Endothelial cell of umbilical vein (primary cell): ENCODE results near the gene MMP24. TPM values are rescaled to one million over a fixed set of nuclear protein-coding genes. Genes with fewer than 3 reads are reported as not detected.

Source experiments
- BruUV-seq: library from RNA; stranded (reverse); fragments of 400-500 nt; replicated peaks from 2 replicates; lab custom pipeline; 2021; lab: Mats Ljungman, UMichigan
- CTCF ChIA-PET: fragments of 300-600, 350-600 bp; sonication (Branson Sonifier 250); formaldehyde crosslinking; loops from one replicate; lab custom pipeline; 2021; ENCODE audit warnings: antibody characterized with exemption, inconsistent platforms; lab: Charles Lee
- POLR2A ChIA-PET: fragments of 300-600, 350-600 bp; sonication (Branson Sonifier 250); formaldehyde crosslinking; loops from one replicate; lab custom pipeline; 2021; ENCODE audit warnings: antibody characterized with exemption, inconsistent platforms; lab: Charles Lee
- DNase-seq: peaks from one replicate; pipeline ENCODE4 v3.0.0-alpha.2; 2011; ENCODE audit warnings: low read depth, low spot score
- FAIRE-seq: peaks from 2 replicates; lab custom pipeline; 2011; peaks lifted over from hg19 to GRCh38; lab: Jason Lieb, UNC
- H2AFZ ChIP-seq: 2 replicates; pipeline ENCODE4 v1.6.0; 2012; ENCODE audit warnings: low read depth, low read length, control low read depth, inconsistent platforms
- H3K27ac ChIP-seq: 2 replicates; pipeline ENCODE4 v1.5.1; 2011; ENCODE audit warnings: low read depth, mild to moderate bottlenecking, control low read depth, low read length, moderate library complexity; ENCODE audit not compliant: insufficient read depth
- H3K27me3 ChIP-seq, 2 experiments: 2 replicates each; pipeline versions ENCODE4 v1.6.0 to v1.6.1; 2011; ENCODE audit warnings: low read length in 2 of 2, mixed read lengths in 1 of 2; ENCODE audit not compliant: control insufficient read depth in 2 of 2, insufficient read depth in 2 of 2
- H3K36me3 ChIP-seq, 2 experiments: 2 replicates in 1 of 2; 3 replicates in 1 of 2; pipeline ENCODE4 v1.5.1; 2011; ENCODE audit warnings: low read length in 2 of 2, mild to moderate bottlenecking in 1 of 2, moderate library complexity in 1 of 2; ENCODE audit not compliant: control insufficient read depth in 2 of 2, insufficient read depth in 2 of 2; ENCODE audit errors: extremely low read depth in 1 of 2
- H3K4me1 ChIP-seq: 3 replicates; pipeline ENCODE4 v1.5.1; 2011; ENCODE audit warnings: mild to moderate bottlenecking, low read length; ENCODE audit not compliant: control insufficient read depth, insufficient read depth; ENCODE audit errors: extremely low read depth
- H3K4me2 ChIP-seq: 2 replicates; pipeline ENCODE4 v1.6.1; 2011; ENCODE audit warnings: low read length, control low read depth, mixed read lengths; ENCODE audit not compliant: insufficient read depth
- H3K4me3 ChIP-seq, 3 experiments: fragments of 200-600 bp in 1 of 3; sonication (generic), shearing (Covaris generic) in 1 of 3; replicated peaks in 1 of 3; 2 replicates each; pipeline ENCODE4 v1.5.1; 2011 to 2016; ENCODE audit warnings: control low read depth in 3 of 3, low read length in 3 of 3, mild to moderate bottlenecking in 2 of 3, inconsistent platforms in 1 of 3, low read depth in 1 of 3, moderate library complexity in 1 of 3; ENCODE audit not compliant: insufficient read depth in 1 of 3
- H3K79me2 ChIP-seq: 2 replicates; pipeline ENCODE4 v1.6.0; 2012; ENCODE audit warnings: low read length, inconsistent platforms; ENCODE audit not compliant: control insufficient read depth, insufficient read depth
- H3K9ac ChIP-seq: replicated peaks from 2 replicates; pipeline ENCODE3; 2011; ENCODE audit warnings: low read length, control low read depth; ENCODE audit not compliant: insufficient read depth; ENCODE audit errors: extremely low read depth
- H3K9me1 ChIP-seq: replicated peaks from 3 replicates; pipeline ENCODE4 v1.6.0; 2011; ENCODE audit warnings: mild to moderate bottlenecking, low read length; ENCODE audit not compliant: control insufficient read depth, insufficient read depth; ENCODE audit errors: extremely low read depth
- H3K9me3 ChIP-seq: replicated peaks from 2 replicates; pipeline ENCODE4 v1.5.1; 2012; ENCODE audit warnings: low read length, inconsistent platforms; ENCODE audit not compliant: control insufficient read depth, insufficient read depth
- H4K20me1 ChIP-seq: replicated peaks from 2 replicates; pipeline ENCODE3; 2011; ENCODE audit warnings: mild to moderate bottlenecking, low read length; ENCODE audit not compliant: control insufficient read depth, insufficient read depth; ENCODE audit errors: extremely low read depth
- CTCF ChIP-seq, 2 donors: IDR thresholded peaks; 1 replicate in 1 of 2; 2 replicates in 1 of 2; pipeline ENCODE4 v1.5.1; 2011; ENCODE audit warnings: low read length in 2 of 2, mild to moderate bottlenecking in 2 of 2, moderate library complexity in 2 of 2, control low read depth in 1 of 2, inconsistent platforms in 1 of 2, low read depth in 1 of 2; ENCODE audit not compliant: insufficient read depth in 1 of 2; ENCODE audit errors: extremely low read depth in 1 of 2
- EZH2 ChIP-seq: IDR thresholded peaks from 2 replicates; pipeline ENCODE4 v1.6.1; 2012; ENCODE audit warnings: borderline replicate concordance, low read depth, mild to moderate bottlenecking, moderate library complexity, low read length, inconsistent platforms; ENCODE audit not compliant: severe bottlenecking
- FOS ChIP-seq: IDR thresholded peaks from 2 replicates; pipeline ENCODE4 v1.6.1; 2011; ENCODE audit warnings: mild to moderate bottlenecking, low read length, moderate library complexity, borderline replicate concordance; ENCODE audit not compliant: insufficient read depth
- GATA2 ChIP-seq: IDR thresholded peaks from 2 replicates; pipeline ENCODE4 v1.7.0; 2011; ENCODE audit warnings: low read depth, mild to moderate bottlenecking, moderate library complexity, mixed read lengths, low read length; ENCODE audit not compliant: insufficient read length, insufficient read depth
- JUN ChIP-seq: IDR thresholded peaks from 2 replicates; pipeline ENCODE4 v1.6.1; 2011; ENCODE audit warnings: borderline replicate concordance, low read depth; ENCODE audit not compliant: insufficient read length, insufficient read depth
- MYC ChIP-seq: IDR thresholded peaks from one replicate; pipeline ENCODE4 v1.6.1; 2011; ENCODE audit warnings: mild to moderate bottlenecking, low read depth, low read length
- POLR2A ChIP-seq: IDR thresholded peaks from 2 replicates; pipeline ENCODE4 v1.6.1; 2012; ENCODE audit warnings: low read depth, mild to moderate bottlenecking, control low read depth, low read length
- POLR2AphosphoS5 ChIP-seq: IDR thresholded peaks from 2 replicates; pipeline ENCODE4 v1.6.1; 2012; ENCODE audit warnings: low read depth, mild to moderate bottlenecking, control low read depth, low read length, moderate library complexity; ENCODE audit not compliant: insufficient read depth
- dilution Hi-C: fragments of 300-500 bp; cut with MboI; formaldehyde crosslinking; loops from one replicate; pipeline ENCODE4 v1.15.0; 2019; ENCODE audit warnings: low sequenced_read_pairs; ENCODE audit not compliant: extremely low pct_ligation_motif_present
- intact Hi-C: fragments of 100-400 bp; cut with micrococcal nuclease; formaldehyde crosslinking; loops from one replicate; pipeline ENCODE4 v1.10.0; 2022
- polyA plus RNA-seq, 4 experiments: library from polyadenylated mRNA; depleted of rRNA in 3 of 4; stranded (reverse) in 3 of 4; unstranded in 1 of 4; fragments of >200 nt; gene quantifications; 2 replicates each; pipeline versions ENCODE4 v1.2.1 to v1.2.3, GENCODE V29; 2011 to 2012; ENCODE audit warnings: missing spikeins in 1 of 4
- total RNA-seq: library from RNA; stranded (reverse); gene quantifications from 2 replicates; pipeline ENCODE4 v1.2.3, GENCODE V29; 2021
- TF ChIP-seq, protein P1 (sequence below): IDR thresholded peaks from 2 replicates; pipeline ENCODE4 v1.6.1; 2011; ENCODE audit not compliant: insufficient read depth, insufficient read length

Gene MMP24
- total and polyA plus RNA-seq, 2 donors (not counting 3 experiments of a cell fraction or from before 2014, with no cell fraction given) = 0.27 to 0.54 TPM

- H3K4me1 ChIP-seq = no peaks in the 10 kb centered on the region
- dilution Hi-C loops = no loop called here
- no peaks in the 10 kb centered on the region for H3K9me1 ChIP-seq
- H3K4me2 ChIP-seq = no peak overlapping the region
- no peaks in the 10 kb centered on the region for H4K20me1 ChIP-seq
- no peak overlapping the region for H3K4me3 ChIP-seq
- H3K9me3 ChIP-seq = no peaks in the 10 kb centered on the region
- no TSS peak for BruUV-seq
- H3K27me3 ChIP-seq = peaks cover 9 to 11% of the 10 kb centered on the region in 2 experiments
- CTCF ChIA-PET = no interaction called here
- no peak overlapping the region for H3K27ac ChIP-seq
- TF ChIP-seq CTCF (IDR thresholded peaks at IDR 0.05; ENCODE audit: extremely low read depth in 1 of 2, insufficient read depth in 1 of 2, low read depth in 1 of 2, low read length in 2 of 2) = no peak
- no peak for TF ChIP-seq POLR2A
- TF ChIP-seq, protein P1, sequence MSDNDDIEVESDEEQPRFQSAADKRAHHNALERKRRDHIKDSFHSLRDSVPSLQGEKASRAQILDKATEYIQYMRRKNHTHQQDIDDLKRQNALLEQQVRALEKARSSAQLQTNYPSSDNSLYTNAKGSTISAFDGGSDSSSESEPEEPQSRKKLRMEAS = no peak
- no peak for TF ChIP-seq POLR2AphosphoS5
- no peak for TF ChIP-seq GATA2
- no peak for TF ChIP-seq MYC
- no peak for TF ChIP-seq FOS
- TF ChIP-seq JUN = no peak
- TF ChIP-seq EZH2 = no peak
- POLR2A ChIA-PET = no interaction called here
- DNase-seq (no peak), FAIRE-seq (no peak)
- intact Hi-C loops = no loop called here
- H3K9ac ChIP-seq = no peak overlapping the region
- H2AFZ ChIP-seq = no peak overlapping the region
- no peaks in the 10 kb centered on the region for H3K79me2 ChIP-seq
- H3K36me3 ChIP-seq = no peaks in the 10 kb centered on the region
Observed at GRCh38 chr20:35246723-35247122, 20.2 kb downstream of the MMP24 start.
